HCT116 (cell line): ENCODE measurements around the gene PTGDS. TPM values are rescaled to one million over a fixed set of nuclear protein-coding genes. Genes with fewer than 3 reads are reported as not detected.

Experiments used
- ATAC-seq: fragments of 200-7000 bp; cut with Tn5 transposase; 2 replicates; pipeline ENCODE4 v1.9.1; 2020; ENCODE audit warnings: mild to moderate bottlenecking, moderate library complexity
- BruUV-seq: library from RNA; stranded (reverse); fragments of 400-500 nt; replicated peaks from 2 replicates; lab custom pipeline; 2021; lab: Mats Ljungman, UMichigan
- CTCF ChIA-PET: fragments of 300-600 bp; sonication (Branson Sonifier 250); formaldehyde crosslinking; loops from one replicate; lab custom pipeline; 2021; ENCODE audit warnings: antibody characterized with exemption; lab: Charles Lee
- POLR2A ChIA-PET: fragments of 300-600, 350-600 bp; sonication (Branson Sonifier 250); formaldehyde crosslinking; loops from one replicate; lab custom pipeline; 2021; ENCODE audit warnings: antibody characterized with exemption; lab: Charles Lee
- RAD21 ChIA-PET, 2 experiments: fragments of 300-600 bp; sonication (Branson Sonifier 250); formaldehyde crosslinking; loops; one replicate each; lab custom pipeline; 2023; ENCODE audit warnings: low total read pairs in 2 of 2; ENCODE audit not compliant: uncharacterized antibody in 2 of 2, unreplicated experiment in 2 of 2, low non-redundant PET in 1 of 2; lab: Charles Lee
- DNase-seq: peaks from one replicate; pipeline ENCODE4 v3.0.0-alpha.2; 2010; ENCODE audit warnings: low read depth, low spot score
- H2AFZ ChIP-seq: fragments of 200-600 bp; shearing (Covaris generic), sonication (generic); 2 replicates; pipeline ENCODE4 v1.6.1; 2017; ENCODE audit warnings: low read depth, mixed run types, mixed read lengths, antibody characterized with exemption, low read length; ENCODE audit not compliant: poor library complexity, severe bottlenecking
- H3K27ac ChIP-seq: 2 replicates; pipeline ENCODE4 v1.5.1; 2012; ENCODE audit warnings: low read depth, low read length
- H3K27me3 ChIP-seq: fragments of 200-600 bp; sonication (generic); 2 replicates; pipeline ENCODE4 v1.6.1; 2016; ENCODE audit warnings: mixed run types, low read length, mixed read lengths; ENCODE audit not compliant: insufficient read depth
- H3K36me3 ChIP-seq, 2 experiments: fragments of 200-500 bp in 1 of 2; fragments of 200-600 bp in 1 of 2; sonication (Bioruptor generic) in 1 of 2; sonication (generic) in 1 of 2; 2 replicates each; pipeline versions ENCODE4 v1.5.1 to v1.6.1; 2014 to 2016; ENCODE audit warnings: low read length in 2 of 2, inconsistent platforms in 1 of 2, mixed read lengths in 1 of 2, mixed run types in 1 of 2; ENCODE audit not compliant: insufficient read depth in 2 of 2, control insufficient read depth in 1 of 2
- H3K4me1 ChIP-seq, 2 experiments: fragments of 200-600 bp in 1 of 2; sonication (generic) in 1 of 2; 2 replicates each; pipeline versions ENCODE4 v1.5.1 to v1.6.1; 2012 to 2017; ENCODE audit warnings: low read length in 2 of 2, inconsistent platforms in 1 of 2, mild to moderate bottlenecking in 1 of 2, mixed read lengths in 1 of 2, mixed run types in 1 of 2, moderate library complexity in 1 of 2; ENCODE audit not compliant: insufficient read depth in 2 of 2, control insufficient read depth in 1 of 2
- H3K4me2 ChIP-seq: fragments of 200-600 bp; sonication (generic); 2 replicates; pipeline ENCODE4 v1.6.1; 2017; ENCODE audit warnings: mixed run types, low read length, mixed read lengths
- H3K4me3 ChIP-seq, 2 experiments: fragments of 200-600 bp in 1 of 2; sonication (generic) in 1 of 2; replicated peaks in 1 of 2; 2 replicates each; pipeline ENCODE4 v1.5.1; 2011 to 2016; ENCODE audit warnings: low read length in 2 of 2, control low read depth in 1 of 2, low read depth in 1 of 2, mild to moderate bottlenecking in 1 of 2, mixed read lengths in 1 of 2, mixed run types in 1 of 2
- H3K79me2 ChIP-seq: fragments of 200-600 bp; sonication (generic); 2 replicates; pipeline ENCODE4 v1.6.1; 2017; ENCODE audit warnings: mild to moderate bottlenecking, mixed run types, low read length, moderate library complexity, mixed read lengths; ENCODE audit not compliant: insufficient read depth
- H3K9ac ChIP-seq: fragments of 200-600 bp; sonication (generic); 2 replicates; pipeline ENCODE4 v1.6.1; 2016; ENCODE audit warnings: low read length, mixed read lengths
- H3K9me2 ChIP-seq: fragments of 200-600 bp; sonication (generic), shearing (Covaris generic); 2 replicates; pipeline ENCODE4 v1.6.1; 2017; ENCODE audit warnings: mixed run types, mild to moderate bottlenecking, moderate library complexity; ENCODE audit not compliant: insufficient read depth
- H3K9me3 ChIP-seq, 2 experiments: fragments of 200-500 bp in 1 of 2; fragments of 200-600 bp in 1 of 2; sonication (Bioruptor generic) in 1 of 2; sonication (generic) in 1 of 2; 2 replicates each; pipeline ENCODE4 v1.6.1; 2014 to 2017; ENCODE audit warnings: low read length in 2 of 2, mixed read lengths in 2 of 2, inconsistent platforms in 1 of 2, low read depth in 1 of 2, mild to moderate bottlenecking in 1 of 2, mixed run types in 1 of 2, moderate library complexity in 1 of 2; ENCODE audit not compliant: control insufficient read depth in 1 of 2, insufficient read depth in 1 of 2
- H4K20me1 ChIP-seq: fragments of 200-600 bp; sonication (generic), shearing (Covaris generic); 2 replicates; pipeline ENCODE4 v1.6.1; 2017; ENCODE audit warnings: mixed run types, mild to moderate bottlenecking, moderate library complexity; ENCODE audit not compliant: insufficient read depth
- ATF3 ChIP-seq: IDR thresholded peaks from 2 replicates; pipeline ENCODE4 v1.6.1; 2012
- CBX3 ChIP-seq: IDR thresholded peaks from 2 replicates; pipeline ENCODE4 v1.6.1; 2012; ENCODE audit warnings: low read depth
- CEBPB ChIP-seq: IDR thresholded peaks from 2 replicates; pipeline ENCODE4 v1.6.1; 2012; ENCODE audit warnings: low read depth
- EGR1 ChIP-seq: IDR thresholded peaks from 2 replicates; pipeline ENCODE4 v1.6.1; 2012; ENCODE audit warnings: low read depth
- ELF1 ChIP-seq: IDR thresholded peaks from 2 replicates; pipeline ENCODE4 v1.6.1; 2012; ENCODE audit warnings: low read depth, borderline replicate concordance
- FOSL1 ChIP-seq: IDR thresholded peaks from 2 replicates; pipeline ENCODE4 v1.6.1; 2012; ENCODE audit warnings: low read depth
- JUND ChIP-seq: IDR thresholded peaks from 2 replicates; pipeline ENCODE4 v1.6.1; 2012
- MAX ChIP-seq: IDR thresholded peaks from 2 replicates; pipeline ENCODE4 v1.6.1; 2012
- POLR2A ChIP-seq: IDR thresholded peaks from 2 replicates; pipeline ENCODE4 v1.7.0; 2011; ENCODE audit warnings: borderline replicate concordance; ENCODE audit not compliant: insufficient read depth, insufficient read length; ENCODE audit errors: extremely low read depth
- RAD21 ChIP-seq: IDR thresholded peaks from 2 replicates; pipeline ENCODE4 v1.6.1; 2012; ENCODE audit warnings: low read depth, mild to moderate bottlenecking
- ZBTB33 ChIP-seq: IDR thresholded peaks from 2 replicates; pipeline ENCODE4 v1.6.1; 2011; ENCODE audit warnings: mild to moderate bottlenecking, low read length, moderate library complexity; ENCODE audit not compliant: insufficient replicate concordance; ENCODE audit errors: extremely low read depth
- intact Hi-C: fragments of 100-400 bp; cut with micrococcal nuclease; formaldehyde crosslinking; loops from 2 replicates; pipeline ENCODE4 v1.10.0; 2022
- total RNA-seq: library from RNA; stranded (reverse); gene quantifications from one replicate; pipeline ENCODE4 v1.2.1, GENCODE V29; 2021; ENCODE audit not compliant: unreplicated experiment

Gene PTGDS
- total RNA-seq, 1 experiment from 2014 or later, result 3.1 TPM

GRCh38 chr9:136971746-136972145, 5.6 kb upstream of the PTGDS start (continued):
- TF ChIP-seq ZBTB33 (no peak), RAD21 (no peak), EGR1 (no peak), ELF1 (no peak), POLR2A (no peak), ATF3 (no peak)
- TF ChIP-seq, all 23 proteins: peak for 0

- no peaks in the 10 kb centered on the region for H3K36me3 ChIP-seq
- ChIA-PET POLR2A (no interaction called here), CTCF (no interaction called here), RAD21 (no interaction called here)
- ATAC-seq (no peak), DNase-seq (no peak)
- H4K20me1 ChIP-seq, result no peaks in the 10 kb centered on the region
- no peak overlapping the region for H3K27ac ChIP-seq
- H3K4me3 ChIP-seq, result no peak overlapping the region
- no peak overlapping the region for H3K9ac ChIP-seq
- H3K9me3 ChIP-seq, result no peaks in the 10 kb centered on the region
- no peaks in the 10 kb centered on the region for H3K27me3 ChIP-seq
- peaks cover 2 to 18% of the 10 kb centered on the region in 2 experiments; a peak in 3 of 4 replicates for H3K4me1 ChIP-seq
- BruUV-seq, result no TSS peak
- TF ChIP-seq CEBPB (no peak), JUND (no peak), CBX3 (no peak), MAX (no peak), FOSL1 (no peak)
- no peaks in the 10 kb centered on the region for H3K9me2 ChIP-seq
- H3K4me2 ChIP-seq, result no peak overlapping the region
- H3K79me2 ChIP-seq, result no peaks in the 10 kb centered on the region
- intact Hi-C loops, result no loop called here
- no peak overlapping the region for H2AFZ ChIP-seq
Measured at GRCh38 chr9:136972335-136972734, 5.0 kb upstream of the PTGDS start.
